ENCODE measurements around the gene SLC43A1. TPM values are rescaled to one million over a fixed set of nuclear protein-coding genes. Genes with fewer than 3 reads are reported as not detected.

The SLC43A1 gene
- total and polyA plus RNA-seq, 7 donors: 0.92 to 32.4 (median 19.1) TPM

- intact Hi-C loops (cut with DNase I): no loop called here
- peak overlapping the region in 3 of 4 donors; percentile 75 to 79 (median 77) for H3K27ac ChIP-seq
- no peak overlapping the region for H3K4me3 ChIP-seq
- peaks cover 0 to 18% (median 17%) of the 10 kb centered on the region in 4 donors for H3K4me1 ChIP-seq
- 47 to 59% methylated on average over 1 of the region's 1 CpG for WGBS, 2 donors
- no peak for TF ChIP-seq POLR2AphosphoS5 (IDR thresholded peaks at IDR 0.05)
- no peak for TF ChIP-seq CTCF (IDR thresholded peaks at IDR 0.05)
- TF ChIP-seq POLR2A (IDR thresholded peaks at IDR 0.05): no peak
- no peak for TF ChIP-seq EP300 (IDR thresholded peaks at IDR 0.05)
- no peaks in the 10 kb centered on the region for H3K36me3 ChIP-seq
- no peaks in the 10 kb centered on the region for H3K9me3 ChIP-seq
- DNase-seq: no peak
- no peaks in the 10 kb centered on the region for H3K27me3 ChIP-seq
These were observed 2.1 kb downstream of the SLC43A1 start for GRCh38 chr11:57513452-57513795.

GRCh38 chr11:57512646-57513451 lies 2.7 kb downstream of the SLC43A1 start:
- TF ChIP-seq POLR2A (IDR thresholded peaks at IDR 0.05): no peak
- no peak for TF ChIP-seq CTCF (IDR thresholded peaks at IDR 0.05)
- no peak for TF ChIP-seq EP300 (IDR thresholded peaks at IDR 0.05)
- no peak for TF ChIP-seq POLR2AphosphoS5 (IDR thresholded peaks at IDR 0.05)
- Histone ChIP-seq H3K27ac (peak overlapping the region in 2 of 4 donors; percentile 75 to 79), H3K27me3 (no peaks in the 10 kb centered on the region), H3K4me1 (peaks cover 0 to 18% (median 17%) of the 10 kb centered on the region in 4 donors), H3K9me3 (no peaks in the 10 kb centered on the region), H3K36me3 (peaks cover 0 to under 1% (median 0%) of the 10 kb centered on the region in 4 donors), H3K4me3 (no peak overlapping the region)
- 92% methylated on average over 12 of the region's 12 CpGs for WGBS, 2 donors
- no peak for DNase-seq
- intact Hi-C loops (cut with DNase I): no loop called here

- Histone ChIP-seq H3K27me3 (no peaks in the 10 kb centered on the region), H3K36me3 (peaks cover 0 to 10% (median 0%) of the 10 kb centered on the region in 4 donors), H3K4me3 (no peak overlapping the region), H3K9me3 (no peaks in the 10 kb centered on the region), H3K27ac (no peak overlapping the region), H3K4me1 (peaks cover 0 to 18% (median 17%) of the 10 kb centered on the region in 4 donors)
- no peak for DNase-seq
- TF ChIP-seq EP300 (IDR thresholded peaks at IDR 0.05): no peak
- TF ChIP-seq POLR2A (IDR thresholded peaks at IDR 0.05): no peak
- intact Hi-C loops (cut with DNase I): no loop called here
- 87 to 96% methylated on average over 6 of the region's 6 CpGs for WGBS, 2 donors
These were observed 3.6 kb downstream of the SLC43A1 start for GRCh38 chr11:57511741-57512430.

- Histone ChIP-seq H3K27ac (no peak overlapping the region), H3K9me3 (no peaks in the 10 kb centered on the region), H3K36me3 (peaks cover 0 to 29% (median 0%) of the 10 kb centered on the region in 4 donors), H3K27me3 (no peaks in the 10 kb centered on the region), H3K4me3 (no peak overlapping the region), H3K4me1 (peaks cover 0 to 7% (median 1%) of the 10 kb centered on the region in 4 donors)
- WGBS, 2 donors: 91 to 93% methylated on average over 7 of the region's 7 CpGs
- intact Hi-C loops (cut with DNase I): no loop called here
- DNase-seq: no peak
- TF ChIP-seq EP300 (IDR thresholded peaks at IDR 0.05): no peak
- TF ChIP-seq CTCF (IDR thresholded peaks at IDR 0.05): no peak
- no peak for TF ChIP-seq POLR2A (IDR thresholded peaks at IDR 0.05)
- TF ChIP-seq POLR2AphosphoS5 (IDR thresholded peaks at IDR 0.05): no peak
These were observed 6.9 kb downstream of the SLC43A1 start for GRCh38 chr11:57508341-57509170.

All from sigmoid colon (tissue), 7 donors.